H1 (cell line): Measurements from ENCODE around the gene TEX11. TPM values are rescaled to one million over a fixed set of nuclear protein-coding genes. Genes with fewer than 3 reads are reported as not detected.

Experiments used
- CTCF ChIA-PET: fragments of 300-600 bp; sonication (Branson Sonifier 250); formaldehyde crosslinking; loops from one replicate; lab custom pipeline; 2021; ENCODE audit not compliant: partially characterized antibody; lab: Charles Lee
- POLR2A ChIA-PET: fragments of 300-600 bp; sonication (Branson Sonifier 250); formaldehyde crosslinking; loops from one replicate; lab custom pipeline; 2021; ENCODE audit warnings: inconsistent platforms; ENCODE audit not compliant: partially characterized antibody; lab: Charles Lee
- DNase-seq, 2 experiments: peaks; one replicate each; pipeline versions ENCODE4 v3.0.0 to v3.0.0-alpha.2; 2010 to 2022; ENCODE audit warnings: low spot score in 2 of 2, low read depth in 1 of 2, mixed read lengths in 1 of 2
- FAIRE-seq: peaks from 2 replicates; lab custom pipeline; 2011; peaks lifted over from hg19 to GRCh38; lab: Jason Lieb, UNC
- H2AFZ ChIP-seq: 2 replicates; pipeline ENCODE4 v1.8.1; 2012; ENCODE audit warnings: low read length, inconsistent platforms
- H2AK5ac ChIP-seq: 2 replicates; pipeline ENCODE4 v1.6.1; 2013; ENCODE audit warnings: low read depth, low read length
- H2BK120ac ChIP-seq: replicated peaks from 2 replicates; pipeline ENCODE3; 2013; ENCODE audit warnings: low read depth, low read length, inconsistent platforms
- H2BK12ac ChIP-seq: 2 replicates; pipeline ENCODE4 v1.6.1; 2013; ENCODE audit warnings: low read depth, low read length
- H2BK15ac ChIP-seq: 2 replicates; pipeline ENCODE4 v1.6.1; 2013; ENCODE audit warnings: low read length
- H2BK20ac ChIP-seq: 2 replicates; pipeline ENCODE4 v1.6.1; 2013; ENCODE audit warnings: low read length
- H2BK5ac ChIP-seq: 2 replicates; pipeline ENCODE4 v1.6.1; 2013; ENCODE audit warnings: low read depth, low read length
- H3K14ac ChIP-seq: 2 replicates; pipeline ENCODE4 v1.6.1; 2013; ENCODE audit warnings: inconsistent platforms; ENCODE audit not compliant: insufficient read length
- H3K18ac ChIP-seq: 2 replicates; pipeline ENCODE4 v1.6.1; 2013; ENCODE audit warnings: low read length; ENCODE audit errors: extremely low read depth
- H3K23ac ChIP-seq: 2 replicates; pipeline ENCODE4 v1.6.1; 2013; ENCODE audit warnings: inconsistent platforms; ENCODE audit not compliant: insufficient read length
- H3K23me2 ChIP-seq: 2 replicates; pipeline ENCODE4 v1.6.1; 2013; ENCODE audit warnings: low read depth, low read length
- H3K27ac ChIP-seq: 2 replicates; pipeline ENCODE4 v1.6.1; 2011; ENCODE audit warnings: low read depth, low read length, inconsistent platforms
- H3K27me3 ChIP-seq, 4 experiments: replicated peaks in 1 of 4; 1 replicate in 1 of 4; 2 replicates in 3 of 4; pipeline versions ENCODE4 v1.6.1 to v1.8.1; 2011 to 2013; ENCODE audit warnings: low read length in 3 of 4, mild to moderate bottlenecking in 3 of 4, inconsistent platforms in 2 of 4, mixed read lengths in 2 of 4, moderate library complexity in 1 of 4; ENCODE audit not compliant: control insufficient read depth in 3 of 4, insufficient read depth in 3 of 4; ENCODE audit errors: extremely low read depth in 1 of 4
- H3K36me3 ChIP-seq, 4 experiments: 2 replicates each; pipeline versions ENCODE4 v1.6.1 to v1.8.1; 2011 to 2013; ENCODE audit warnings: mild to moderate bottlenecking in 4 of 4, low read length in 3 of 4, moderate library complexity in 2 of 4, control low read depth in 1 of 4, inconsistent platforms in 1 of 4; ENCODE audit not compliant: insufficient read depth in 4 of 4, control insufficient read depth in 2 of 4
- H3K4ac ChIP-seq: replicated peaks from 2 replicates; pipeline ENCODE3; 2013; ENCODE audit warnings: low read length, low read depth, mixed read lengths, inconsistent platforms; ENCODE audit not compliant: insufficient read length
- H3K4me1 ChIP-seq, 4 experiments: replicated peaks in 1 of 4; 1 replicate in 1 of 4; 2 replicates in 3 of 4; pipeline versions ENCODE4 v1.6.1 to v1.8.1; 2011 to 2013; ENCODE audit warnings: low read length in 3 of 4, inconsistent platforms in 2 of 4, mixed read lengths in 1 of 4; ENCODE audit not compliant: insufficient read depth in 4 of 4, control insufficient read depth in 3 of 4
- H3K4me2 ChIP-seq, 2 experiments: 2 replicates each; pipeline versions ENCODE4 v1.6.1 to v1.8.1; 2011 to 2013; ENCODE audit warnings: low read depth in 2 of 2, low read length in 2 of 2, control low read depth in 1 of 2, inconsistent platforms in 1 of 2, mild to moderate bottlenecking in 1 of 2; ENCODE audit not compliant: insufficient read depth in 1 of 2
- H3K4me3 ChIP-seq, 4 experiments: fragments of 200-600, 300-600 bp in 1 of 4; sonication (generic), shearing (Covaris generic), sonication (Bioruptor Twin) in 1 of 4; 2 replicates each; pipeline versions ENCODE4 v1.5.1 to v1.8.1; 2011 to 2016; ENCODE audit warnings: low read length in 4 of 4, low read depth in 3 of 4, control low read depth in 2 of 4, inconsistent platforms in 2 of 4, mild to moderate bottlenecking in 2 of 4, mixed read lengths in 1 of 4, moderate library complexity in 1 of 4; ENCODE audit not compliant: insufficient read depth in 2 of 4; ENCODE audit errors: extremely low read depth in 1 of 4
- H3K56ac ChIP-seq: replicated peaks from 2 replicates; pipeline ENCODE3; 2013; ENCODE audit warnings: low read depth, mild to moderate bottlenecking, mixed read lengths, low read length, inconsistent platforms; ENCODE audit not compliant: insufficient read length
- H3K79me1 ChIP-seq: 2 replicates; pipeline ENCODE4 v1.6.1; 2013; ENCODE audit warnings: low read depth, low read length, control low read depth
- H3K79me2 ChIP-seq, 2 experiments: 2 replicates each; pipeline versions ENCODE4 v1.6.1 to v1.8.1; 2012 to 2013; ENCODE audit warnings: low read length in 2 of 2, mild to moderate bottlenecking in 2 of 2, inconsistent platforms in 1 of 2; ENCODE audit not compliant: insufficient read depth in 2 of 2, control insufficient read depth in 1 of 2
- H3K9ac ChIP-seq, 4 experiments: replicated peaks in 1 of 4; 1 replicate in 1 of 4; 2 replicates in 3 of 4; pipeline versions ENCODE4 v1.6.1 to v1.8.1; 2011 to 2013; ENCODE audit warnings: low read depth in 3 of 4, low read length in 3 of 4, control low read depth in 2 of 4, mild to moderate bottlenecking in 2 of 4, moderate library complexity in 2 of 4, inconsistent platforms in 1 of 4; ENCODE audit errors: extremely low read depth in 1 of 4
- H3K9me3 ChIP-seq, 2 experiments: 2 replicates each; pipeline versions ENCODE4 v1.6.1 to v1.8.1; 2012 to 2013; ENCODE audit warnings: mild to moderate bottlenecking in 2 of 2, moderate library complexity in 2 of 2, control low read depth in 1 of 2, inconsistent platforms in 1 of 2, low read depth in 1 of 2, low read length in 1 of 2, mixed read lengths in 1 of 2; ENCODE audit not compliant: insufficient read depth in 2 of 2
- H4K20me1 ChIP-seq, 2 experiments: replicated peaks in 1 of 2; 2 replicates each; pipeline versions ENCODE3 to v1.8.1; 2011 to 2013; ENCODE audit warnings: inconsistent platforms in 2 of 2, low read length in 2 of 2, mild to moderate bottlenecking in 1 of 2; ENCODE audit not compliant: insufficient read depth in 2 of 2, control insufficient read depth in 1 of 2
- H4K5ac ChIP-seq: 2 replicates; pipeline ENCODE4 v1.6.1; 2013; ENCODE audit warnings: low read length, low read depth, mixed read lengths, inconsistent platforms; ENCODE audit not compliant: insufficient read length
- H4K8ac ChIP-seq: 2 replicates; pipeline ENCODE4 v1.8.0; 2013; ENCODE audit warnings: mild to moderate bottlenecking, moderate library complexity, low read length, inconsistent platforms; ENCODE audit not compliant: insufficient read depth; ENCODE audit errors: extremely low read depth
- H4K91ac ChIP-seq: replicated peaks from 2 replicates; pipeline ENCODE3; 2013; ENCODE audit warnings: low read length, mixed read lengths, inconsistent platforms; ENCODE audit not compliant: insufficient read length
- ATF3 ChIP-seq: IDR thresholded peaks from 2 replicates; pipeline ENCODE4 v1.6.1; 2011; ENCODE audit warnings: low read depth, mild to moderate bottlenecking, low read length; ENCODE audit not compliant: insufficient read depth
- BACH1 ChIP-seq: IDR thresholded peaks from 2 replicates; pipeline ENCODE4 v1.6.1; 2012; ENCODE audit warnings: low read length, improper control_type of control experiment
- CHD2 ChIP-seq: IDR thresholded peaks from 2 replicates; pipeline ENCODE4 v1.6.1; 2012; ENCODE audit warnings: low read length, improper control_type of control experiment
- GABPA ChIP-seq: IDR thresholded peaks from 2 replicates; pipeline ENCODE4 v1.6.1; 2011; ENCODE audit warnings: mild to moderate bottlenecking, low read length, moderate library complexity, borderline replicate concordance; ENCODE audit not compliant: insufficient read depth
- HDAC6 ChIP-seq: IDR thresholded peaks from one replicate; pipeline ENCODE4 v1.7.1; 2012; ENCODE audit warnings: low read depth, mild to moderate bottlenecking, inconsistent platforms, low read length, moderate library complexity
- KDM1A ChIP-seq: fragments of 200-600, 300-600 bp; sonication (generic); IDR thresholded peaks from 2 replicates; pipeline ENCODE4 v1.7.1; 2016; ENCODE audit warnings: mild to moderate bottlenecking, low read length, borderline replicate concordance
- POLR2A ChIP-seq, 2 experiments: IDR thresholded peaks; 1 replicate in 1 of 2; 2 replicates in 1 of 2; pipeline ENCODE4 v1.6.1; 2011; ENCODE audit warnings: low read depth in 2 of 2, low read length in 2 of 2, mild to moderate bottlenecking in 2 of 2; ENCODE audit errors: control extremely low read depth in 1 of 2
- RBBP5 ChIP-seq: IDR thresholded peaks from 2 replicates; pipeline ENCODE4 v1.7.1; 2012; ENCODE audit warnings: low read depth, mild to moderate bottlenecking, inconsistent platforms, low read length, moderate library complexity, borderline replicate concordance
- RFX5 ChIP-seq: IDR thresholded peaks from 2 replicates; pipeline ENCODE4 v1.6.1; 2011; ENCODE audit warnings: low read depth, low read length, improper control_type of control experiment, borderline replicate concordance
- SAP30 ChIP-seq: fragments of 300-600 bp; sonication (generic); IDR thresholded peaks from 2 replicates; pipeline ENCODE4 v1.7.1; 2012; ENCODE audit warnings: low read length, moderate library complexity, mild to moderate bottlenecking, inconsistent platforms; ENCODE audit not compliant: insufficient read depth, insufficient replicate concordance
- TAF1 ChIP-seq: IDR thresholded peaks from 2 replicates; pipeline ENCODE4 v1.6.1; 2011; ENCODE audit warnings: mild to moderate bottlenecking, low read depth, low read length
- TAF7 ChIP-seq: optimal IDR thresholded peaks from 2 replicates; pipeline ENCODE3; 2011; ENCODE audit warnings: low read depth, mild to moderate bottlenecking, inconsistent platforms, low read length, moderate library complexity, borderline replicate concordance
- TCF12 ChIP-seq: IDR thresholded peaks from 2 replicates; pipeline ENCODE4 v1.6.1; 2011; ENCODE audit warnings: low read depth, mild to moderate bottlenecking, low read length
- YY1 ChIP-seq: IDR thresholded peaks from 2 replicates; pipeline ENCODE4 v1.6.1; 2011; ENCODE audit warnings: low read depth, mild to moderate bottlenecking, low read length
- ZNF274 ChIP-seq: IDR thresholded peaks from 2 replicates; pipeline ENCODE4 v1.7.0; 2012; ENCODE audit warnings: low read length, borderline replicate concordance; ENCODE audit errors: extremely low read depth
- WGBS, 2 experiments: shearing (Covaris generic) in 1 of 2; methylation state at CpG; one replicate each; pipeline versions ENCODE4 v1.1.6 to v1.1.7; 2013 to 2015; ENCODE audit warnings: low lambda C conversion rate in 2 of 2, mixed read lengths in 2 of 2, inconsistent platforms in 1 of 2, low coverage in 1 of 2, missing lambda C conversion rate in 1 of 2; ENCODE audit not compliant: insufficient replicate concordance in 2 of 2, insufficient coverage in 1 of 2, insufficient read length in 1 of 2; ENCODE audit errors: extremely low coverage in 1 of 2, missing lambda C conversion rate in 1 of 2; 5-methylcytosine and 5-hydroxymethylcytosine counted together
- polyA plus RNA-seq, 7 experiments: library from polyadenylated mRNA; depleted of rRNA in 3 of 7; stranded (reverse) in 5 of 7; unstranded in 2 of 7; fragments of >200 nt in 5 of 7; fragments of 200-250 nt in 2 of 7; gene quantifications; 1 replicate in 5 of 7; 2 replicates in 1 of 7; 4 replicates in 1 of 7; pipeline versions ENCODE4 v1.2.1 to v1.2.3, GENCODE V29; 2011 to 2013; ENCODE audit warnings: missing spikeins in 2 of 7, mixed read lengths in 2 of 7
- total RNA-seq: library from RNA; stranded (reverse); fragmentation: NEBNext Ultra II Directional; extraction: Animal tissue kit (Norgen Biotek cat#: 25700); gene quantifications from 2 replicates; pipeline ENCODE4 v1.2.1, GENCODE V29; 2021

The TEX11 gene
- total and polyA plus RNA-seq, 2 of the 8 experiments (the other 6 are each of a cell fraction or from before 2014, with no cell fraction given), result 0.11 to 0.74 TPM

- no peak overlapping the region for H4K91ac ChIP-seq
- no peak overlapping the region for H2BK5ac ChIP-seq
- no peaks in the 10 kb centered on the region for H3K23me2 ChIP-seq
- H3K9me3 ChIP-seq, result no peaks in the 10 kb centered on the region
- H2AK5ac ChIP-seq, result no peak overlapping the region
- no peak overlapping the region for H2BK15ac ChIP-seq
- 96% methylated on average over 3 of the region's 3 CpGs; no CpG with 5 or more reads in 1 of the 2 experiments for WGBS, 2 experiments
- POLR2A ChIA-PET, result no interaction called here
- no peak overlapping the region for H3K56ac ChIP-seq
- H3K9ac ChIP-seq, result no peak overlapping the region
- H3K14ac ChIP-seq, result no peak overlapping the region
- no peak overlapping the region for H3K4me2 ChIP-seq
- H4K8ac ChIP-seq, result no peak overlapping the region
- peaks cover 0 to 9% of the 10 kb centered on the region in 2 experiments for H4K20me1 ChIP-seq
- CTCF ChIA-PET, result interaction anchor here (1.8 kb wide), 1 partner anchor 45 kb away, joined by 7 read pairs; no protein-coding TSS in a partner anchor
- no peak overlapping the region for H3K23ac ChIP-seq
- no peaks in the 10 kb centered on the region for H3K79me1 ChIP-seq
- H2BK120ac ChIP-seq, result no peak overlapping the region
- H3K18ac ChIP-seq, result no peak overlapping the region
- DNase-seq (no peak), FAIRE-seq (no peak)
- no peak overlapping the region for H4K5ac ChIP-seq
- no peak overlapping the region for H2BK12ac ChIP-seq
- peaks cover 12 to 85% (median 56%) of the 10 kb centered on the region in 4 experiments for H3K36me3 ChIP-seq
- H3K4me3 ChIP-seq, result no peak overlapping the region
- H2AFZ ChIP-seq, result no peak overlapping the region
- H3K27ac ChIP-seq, result no peak overlapping the region
- H2BK20ac ChIP-seq, result no peak overlapping the region
- H3K79me2 ChIP-seq, result peaks cover 0 to under 1% of the 10 kb centered on the region in 2 experiments; a peak in 1 of 4 replicates
- H3K4me1 ChIP-seq, result no peaks in the 10 kb centered on the region
- no peaks in the 10 kb centered on the region for H3K27me3 ChIP-seq
- H3K4ac ChIP-seq, result no peak overlapping the region
- no peak for TF ChIP-seq TAF1
- no peak for TF ChIP-seq TAF7
- TF ChIP-seq POLR2A (IDR thresholded peaks at IDR 0.05; ENCODE audit: control extremely low read depth in 1 of 2, low read depth in 2 of 2, low read length in 2 of 2), result no peak
- TF ChIP-seq ZNF274, result no peak
- TF ChIP-seq HDAC6, result no peak
- no peak for TF ChIP-seq KDM1A
- no peak for TF ChIP-seq CHD2
- TF ChIP-seq BACH1, result no peak
- no peak for TF ChIP-seq GABPA
- no peak for TF ChIP-seq RBBP5
- TF ChIP-seq RFX5, result no peak
- no peak for TF ChIP-seq YY1
- no peak for TF ChIP-seq SAP30
- TF ChIP-seq TCF12, result no peak
- no peak for TF ChIP-seq ATF3
Observed at GRCh38 chrX:70497026-70497425, 411.5 kb downstream of the TEX11 start.
